ENCODE data around the gene IRAK3.
A peak's percentile ranks its signal among the peaks of the same experiment; 100 is the strongest.
"Not testable (repeated sequence)": the region's sequence is repeated elsewhere in the genome, so short reads cannot be mapped to it uniquely, and the experiment has no call there.

The IRAK3 gene

DNA sequence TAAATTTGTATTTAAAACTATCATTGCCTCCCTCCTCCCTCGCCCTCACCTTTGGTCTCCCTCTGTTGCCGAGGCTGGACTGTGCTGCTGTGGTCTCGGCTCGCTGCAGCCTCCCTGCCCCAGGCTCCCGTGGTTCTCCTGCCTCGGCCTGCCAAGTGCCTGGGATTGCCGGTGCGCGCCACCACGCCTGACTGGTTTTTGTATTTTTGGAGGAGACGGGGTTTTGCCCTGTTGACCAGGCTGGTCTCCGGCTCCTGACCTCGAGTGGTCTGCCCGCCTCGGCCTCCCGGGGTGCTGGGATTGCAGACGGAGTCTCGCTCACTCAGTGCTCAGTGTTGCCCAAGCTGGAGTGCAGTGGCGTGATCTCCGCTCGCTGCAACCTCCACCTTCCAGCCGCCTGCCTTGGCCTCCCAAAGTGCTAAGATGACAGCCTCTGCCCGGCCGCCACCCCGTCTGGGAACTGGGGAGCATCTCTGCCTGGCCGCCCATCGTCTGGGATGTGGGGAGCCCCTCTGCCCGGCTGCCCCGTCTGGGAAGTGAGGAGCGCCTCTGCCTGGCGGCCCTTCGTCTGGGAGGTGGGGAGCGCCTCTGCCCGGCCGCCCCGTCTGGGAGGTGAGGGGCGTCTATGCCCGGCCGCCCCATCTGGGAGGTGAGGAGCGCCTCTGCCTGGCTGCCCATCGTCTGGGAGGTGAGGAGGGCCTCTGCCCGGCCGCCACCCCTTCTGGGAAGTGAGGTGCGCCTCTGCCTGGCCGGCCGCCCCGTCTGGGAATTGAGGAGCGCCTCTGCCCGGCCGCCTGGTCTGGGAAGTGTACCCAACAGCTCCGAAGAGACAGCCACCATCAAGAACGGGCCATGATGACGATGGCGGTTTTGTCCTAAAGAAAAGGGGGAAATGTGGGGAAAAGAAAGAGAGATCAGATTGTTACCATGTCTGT is 14.4 kb upstream of the IRAK3 start:
- not testable (repeated sequence) for DNase-seq

DNA sequence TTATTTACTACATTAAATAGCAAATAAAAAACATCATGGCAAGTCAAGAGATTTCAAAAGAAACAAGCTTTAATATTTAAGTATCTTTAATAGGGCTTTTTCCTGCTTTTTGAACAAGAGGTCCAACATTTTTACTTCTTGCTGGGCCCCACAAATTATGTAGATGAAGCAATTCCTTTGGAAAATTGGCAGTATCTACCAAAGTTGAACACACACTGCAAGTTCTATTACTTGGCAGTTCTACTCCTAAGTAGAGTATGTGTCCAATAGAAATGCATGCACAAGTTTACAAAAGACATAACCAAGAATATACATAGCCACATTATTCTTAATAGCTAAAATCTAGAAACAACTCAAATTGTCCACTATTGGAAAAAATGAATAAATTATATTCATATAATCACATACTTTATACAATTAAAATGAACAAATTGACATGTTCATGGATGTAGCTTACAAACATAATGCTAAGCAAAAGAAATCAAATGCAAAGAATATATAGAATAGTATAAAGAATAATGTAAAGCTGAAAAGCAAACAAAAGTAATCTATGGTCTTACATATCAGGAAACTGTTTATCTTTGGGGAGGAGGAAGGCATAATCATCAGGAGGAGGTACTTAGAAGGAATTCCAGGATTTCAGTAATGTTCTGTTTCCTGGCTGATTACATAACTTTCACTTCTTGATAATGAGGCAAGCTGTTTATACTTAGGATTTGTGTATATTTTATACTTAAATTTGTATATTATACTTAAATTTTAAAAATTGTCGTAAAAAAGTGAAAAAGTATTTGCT is 12.7 kb upstream of the IRAK3 start:
- DNase-seq = no peak

DNA sequence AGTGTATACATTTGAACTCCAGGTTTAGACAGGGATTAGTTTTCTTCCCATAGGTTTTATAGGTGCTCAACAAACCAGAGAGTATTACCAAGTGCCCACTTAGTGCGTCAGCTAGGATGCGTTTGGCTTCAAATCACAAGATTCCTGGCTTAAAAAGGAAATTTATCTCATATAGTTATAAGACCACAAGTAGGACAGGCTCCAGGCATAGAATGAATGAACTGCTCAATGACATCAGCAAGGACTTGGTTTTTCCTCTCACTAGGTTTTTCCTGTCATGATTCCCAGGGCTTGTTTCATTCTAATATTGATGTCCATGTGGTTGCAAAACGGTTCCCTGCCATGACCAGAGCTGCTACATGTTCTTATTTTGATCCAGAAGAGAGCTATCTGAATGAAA is 6.1 kb upstream of the IRAK3 start:
- no peak for DNase-seq

DNA sequence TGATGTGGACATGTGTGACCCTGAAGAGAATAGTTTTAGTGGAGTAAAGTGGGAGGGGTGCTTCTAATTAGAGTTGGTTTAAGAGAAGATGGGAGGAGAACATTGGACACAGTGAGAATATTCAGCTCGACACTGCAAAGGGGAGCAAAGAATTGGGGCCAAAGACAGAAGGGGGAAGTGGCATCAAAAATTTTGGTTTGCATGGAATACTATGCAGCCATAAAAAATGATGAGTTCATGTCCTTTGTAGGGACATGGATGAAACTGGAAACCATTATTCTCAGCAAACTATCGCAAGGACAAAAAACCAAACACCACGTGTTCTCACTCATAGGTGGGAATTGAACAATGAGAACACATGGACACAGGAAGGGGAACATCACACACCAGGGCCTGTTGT is 4.2 kb upstream of the IRAK3 start:
- DNase-seq = not testable (repeated sequence)

DNA sequence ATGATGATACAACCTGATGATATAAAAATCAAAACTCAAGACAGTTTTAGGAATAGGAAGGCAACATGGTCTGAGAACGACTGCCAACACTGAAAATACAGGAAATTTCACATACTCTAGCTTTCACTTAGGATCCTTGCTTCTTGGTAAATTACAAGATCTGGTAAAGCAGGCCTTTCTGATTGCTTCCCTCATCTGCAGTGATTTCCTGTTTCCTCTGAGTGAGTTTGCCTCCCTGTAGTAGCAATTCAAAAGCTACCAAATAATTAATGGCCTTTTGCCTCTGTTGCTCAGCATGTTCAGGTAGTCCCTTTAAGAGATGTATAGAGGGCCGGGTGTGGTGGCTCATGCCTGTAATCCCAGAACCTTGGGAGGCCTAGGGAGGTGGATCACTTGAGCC is 2.0 kb upstream of the IRAK3 start:
- no peak for DNase-seq

DNA sequence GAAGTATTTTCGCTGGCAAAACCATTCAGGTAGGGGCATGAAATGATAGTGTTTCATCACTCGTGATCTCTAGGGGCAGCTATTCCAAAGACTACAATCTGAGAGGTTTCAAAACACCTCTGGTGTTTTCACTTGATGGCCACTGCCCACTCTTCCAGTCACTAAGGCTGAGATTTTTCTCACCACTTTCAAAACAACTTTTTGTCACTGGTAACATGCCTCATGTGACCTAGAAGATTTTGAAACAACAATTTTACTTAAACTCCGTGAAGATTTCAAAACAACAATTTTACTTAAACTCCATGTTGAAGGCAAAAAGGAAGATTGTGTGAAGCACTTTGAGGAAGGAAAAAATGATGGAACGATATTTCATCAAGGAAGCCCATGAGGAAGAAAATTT is 1.2 kb upstream of the IRAK3 start:
- DNase-seq = no peak

DNA sequence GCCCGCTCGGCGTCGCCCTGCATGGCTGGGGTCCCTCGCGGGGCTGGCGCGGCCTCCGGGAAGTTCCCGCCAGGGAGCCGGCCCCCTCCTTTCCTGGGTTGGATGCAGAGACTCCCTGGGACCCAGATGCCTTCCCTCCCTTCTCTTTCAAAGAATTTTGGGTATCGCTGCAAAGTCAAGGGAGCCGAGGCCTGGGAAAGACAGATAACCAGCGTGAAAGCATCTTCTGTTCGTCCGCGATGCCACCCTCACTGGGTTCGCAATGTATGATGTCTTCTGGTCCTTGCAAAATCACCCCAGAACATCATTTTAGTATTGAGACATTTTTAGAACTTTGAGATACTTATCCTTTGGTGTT is 451 bp downstream of the IRAK3 start:
- no peak for DNase-seq

DNA sequence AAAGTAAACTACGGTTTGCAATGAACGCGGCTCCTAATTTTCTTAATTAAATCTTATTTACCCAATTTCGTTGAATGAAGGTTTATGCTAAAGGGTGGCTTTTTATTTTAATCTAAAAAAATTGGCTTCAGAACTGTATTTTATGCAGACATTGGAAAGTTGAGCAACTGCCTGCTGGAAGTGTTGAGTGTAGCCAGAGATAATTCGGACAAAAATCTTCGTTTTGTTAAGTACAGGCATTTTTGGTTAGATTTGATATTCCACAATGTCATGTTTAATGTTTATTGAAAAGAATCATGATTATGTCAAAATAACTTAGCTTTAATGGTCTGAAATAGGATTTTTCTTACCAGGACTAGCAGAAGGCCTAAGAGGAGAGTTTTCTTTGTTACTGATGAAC is 875 bp downstream of the IRAK3 start:
- no peak for DNase-seq

DNA sequence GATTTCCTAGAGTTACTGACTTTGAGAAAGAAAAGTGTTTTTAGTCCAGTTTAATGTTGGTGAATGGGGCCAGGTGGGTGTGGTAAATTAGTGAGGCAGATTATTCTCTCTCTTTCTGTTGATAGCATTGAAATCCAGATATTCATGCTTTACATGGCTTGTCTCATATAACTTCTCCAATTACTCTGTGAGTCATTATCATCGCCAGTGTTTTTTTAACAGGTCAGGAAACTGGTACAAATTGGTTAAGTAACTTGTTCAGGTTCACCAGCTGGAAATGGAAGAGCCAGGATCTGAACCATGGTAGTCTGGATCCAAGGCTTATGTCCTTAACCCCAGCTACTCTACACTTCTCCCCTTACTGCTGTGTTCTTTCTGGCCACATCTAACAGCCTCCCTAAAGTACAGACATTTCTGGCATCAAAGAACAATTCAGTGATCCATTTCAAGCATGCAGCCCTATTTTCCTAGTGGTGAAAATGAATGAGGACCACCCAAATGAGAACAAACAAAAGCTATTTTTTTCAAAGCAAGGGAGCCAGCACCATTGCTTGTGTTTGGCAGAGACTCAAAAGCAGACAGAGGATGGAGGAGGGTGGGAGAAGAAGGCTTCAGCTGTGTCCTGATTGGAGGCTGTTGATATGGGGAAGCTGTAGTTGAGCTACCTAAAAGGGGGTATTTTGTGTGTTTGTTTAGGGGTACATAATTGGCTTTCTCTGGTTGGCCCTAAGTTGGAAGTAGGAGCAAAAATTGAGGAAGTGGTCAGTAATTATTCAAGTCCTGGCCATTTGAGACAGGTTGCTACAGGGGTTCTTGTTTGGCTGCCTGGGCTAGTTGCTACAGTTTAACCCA is 1.7 kb downstream of the IRAK3 start:
- no peak for DNase-seq

DNA sequence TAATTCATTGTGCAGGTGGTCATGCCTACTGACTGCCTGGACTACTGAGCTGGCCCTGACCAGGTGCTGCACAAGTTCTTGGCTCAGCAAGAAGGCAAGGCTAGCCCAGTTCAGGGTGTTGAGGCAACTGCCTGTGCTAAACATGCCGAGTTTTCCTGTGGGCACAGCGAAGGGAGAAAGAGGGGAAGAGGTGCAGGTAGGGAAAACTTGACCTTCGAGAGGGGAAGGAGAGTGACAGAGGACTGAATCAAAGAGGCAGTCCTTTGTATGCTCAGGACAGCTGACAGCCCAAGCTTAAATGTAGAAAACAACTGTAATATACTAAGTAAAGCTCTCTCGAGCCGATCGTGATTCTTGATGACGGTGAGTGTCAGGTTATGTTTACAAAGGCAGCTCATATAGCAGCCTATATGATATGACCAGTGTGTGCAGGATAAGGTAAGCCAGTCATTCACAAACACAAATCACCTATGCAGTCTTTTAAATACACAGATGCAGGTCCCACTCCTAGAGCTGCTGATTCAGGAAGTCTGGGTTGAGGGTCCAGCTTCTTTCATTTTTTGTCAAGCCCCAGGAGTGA is 2.6 kb downstream of the IRAK3 start:
- no peak for DNase-seq

DNA sequence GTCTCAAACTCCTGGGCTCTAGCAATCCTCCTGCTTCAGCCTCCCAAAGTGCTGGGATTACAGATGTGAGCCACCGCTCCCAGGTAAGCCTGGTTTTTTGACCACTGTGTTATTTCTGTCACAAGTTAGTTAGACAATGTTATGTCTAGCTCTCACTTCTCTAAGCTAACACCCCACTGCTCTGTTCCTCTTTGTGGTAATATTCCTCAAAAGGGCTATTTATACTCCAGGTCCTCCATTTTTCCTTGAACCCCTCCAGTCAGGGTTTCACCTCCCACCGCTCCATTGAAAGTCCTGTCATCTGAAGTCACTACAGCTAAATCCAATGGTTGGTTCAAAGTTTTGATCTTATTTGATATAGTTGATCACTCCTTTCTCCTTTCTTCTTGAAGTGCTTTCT is 5.1 kb downstream of the IRAK3 start:
- DNase-seq = no peak

DNA sequence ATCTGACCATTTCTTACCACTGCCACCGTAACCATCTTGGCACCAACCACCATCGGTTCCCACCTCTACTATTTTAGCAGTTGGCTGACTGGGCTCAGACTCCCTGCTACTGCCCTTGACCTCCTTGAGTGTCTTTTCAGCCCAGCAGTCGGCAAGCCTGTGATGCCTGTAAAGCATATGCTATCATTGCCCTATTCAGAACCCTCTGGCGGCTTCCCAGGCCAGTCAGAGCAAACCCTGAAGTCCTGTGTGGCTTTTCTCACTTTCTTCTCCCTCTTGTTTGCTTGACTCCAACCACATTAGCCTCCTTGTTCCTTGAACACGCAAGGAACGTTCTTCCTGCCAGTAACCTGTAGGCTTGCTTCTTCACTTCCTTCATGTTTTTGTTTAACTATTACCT is 6.2 kb downstream of the IRAK3 start:
- no peak for DNase-seq

DNA sequence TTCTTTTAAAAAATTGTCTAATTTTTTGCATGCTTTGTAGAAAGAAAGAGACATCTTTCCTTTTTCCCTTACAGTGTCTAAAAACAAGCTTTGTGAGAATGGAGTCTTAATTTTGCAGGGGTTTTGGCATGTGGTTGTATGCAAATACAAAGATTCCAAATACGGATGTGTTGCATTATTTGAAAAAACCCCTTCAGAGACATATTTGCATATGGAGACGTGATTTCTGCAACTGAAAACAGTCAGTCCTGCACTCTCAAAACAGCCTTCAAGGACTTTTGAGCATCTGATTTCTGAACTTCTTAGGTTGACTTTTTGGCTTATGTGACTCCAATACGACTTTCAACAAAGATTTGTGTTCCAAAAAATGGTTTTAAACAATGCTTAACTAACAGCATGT is 7.8 kb downstream of the IRAK3 start:
- peak; percentile 75 for DNase-seq

DNA sequence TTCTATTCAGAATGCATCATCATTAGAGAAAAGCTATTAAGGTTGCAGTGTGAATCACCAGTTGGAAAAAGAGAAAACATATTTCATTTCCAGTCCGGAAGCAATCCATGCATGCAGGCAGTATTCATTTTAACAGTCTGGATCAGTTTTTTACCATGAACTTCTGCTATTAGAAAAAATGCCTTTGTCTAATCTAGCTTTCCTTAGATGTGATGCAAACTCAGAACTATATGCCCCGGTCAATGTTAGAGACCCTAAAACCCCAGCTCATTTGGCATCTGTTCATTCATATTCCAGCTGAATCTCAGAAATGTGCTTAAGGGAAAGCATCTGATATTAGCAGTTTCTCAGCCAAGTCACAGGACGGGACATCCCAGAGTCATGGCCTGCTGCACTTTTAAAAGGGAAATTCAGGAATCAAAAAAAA is 8.5 kb downstream of the IRAK3 start:
- no peak for DNase-seq

DNA sequence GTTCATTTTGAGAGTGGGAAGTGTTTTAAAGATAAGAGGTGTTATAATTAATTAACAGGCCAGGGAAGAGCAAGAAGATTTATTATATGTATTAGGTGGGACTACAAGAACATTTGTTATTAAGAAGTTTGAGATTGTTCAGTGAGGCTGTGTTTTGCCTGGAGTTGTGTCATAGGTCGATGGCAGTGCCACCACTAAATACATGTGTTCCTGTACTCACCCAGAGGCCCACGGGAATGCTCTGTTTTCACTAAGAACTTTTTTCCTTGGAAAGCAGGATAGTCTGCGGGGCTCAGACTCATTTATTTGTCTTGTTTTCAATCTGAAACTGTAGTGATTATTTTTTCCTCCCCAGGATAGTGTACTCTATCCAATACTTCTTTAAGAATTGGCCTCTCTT is 10.1 kb downstream of the IRAK3 start:
- no peak for DNase-seq

DNA sequence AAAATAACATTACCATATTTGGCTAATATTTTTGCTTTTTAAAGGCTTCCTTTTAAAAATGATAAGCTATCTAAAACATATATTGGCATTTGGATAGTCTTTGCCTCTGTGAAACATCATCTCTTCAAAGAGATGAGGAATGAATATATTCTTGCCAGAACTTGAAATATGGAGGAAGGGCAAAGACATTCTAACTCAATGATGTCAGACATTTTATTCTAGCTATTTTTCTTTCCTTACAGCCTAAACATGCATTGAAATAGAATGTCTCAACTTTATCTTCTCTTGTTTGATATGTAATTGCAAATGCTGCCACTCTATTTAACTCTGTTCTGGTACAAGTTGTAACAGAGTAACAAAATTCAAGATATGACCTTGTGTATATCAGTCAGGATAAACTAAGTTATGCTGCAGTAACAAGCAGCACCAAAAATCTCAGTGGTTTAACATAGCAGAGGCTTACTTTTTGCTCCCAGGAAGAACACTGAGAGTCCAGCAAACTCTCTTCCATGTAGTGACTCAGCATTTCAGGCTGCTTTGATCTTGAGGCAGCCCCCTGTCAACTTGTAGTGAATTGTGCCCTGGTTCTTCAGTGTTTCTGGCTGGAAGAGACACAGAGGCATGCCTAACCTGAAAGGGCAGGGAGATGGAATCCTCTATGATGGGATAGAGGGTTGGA is 11.0 kb downstream of the IRAK3 start:
- DNase-seq = no peak

DNA sequence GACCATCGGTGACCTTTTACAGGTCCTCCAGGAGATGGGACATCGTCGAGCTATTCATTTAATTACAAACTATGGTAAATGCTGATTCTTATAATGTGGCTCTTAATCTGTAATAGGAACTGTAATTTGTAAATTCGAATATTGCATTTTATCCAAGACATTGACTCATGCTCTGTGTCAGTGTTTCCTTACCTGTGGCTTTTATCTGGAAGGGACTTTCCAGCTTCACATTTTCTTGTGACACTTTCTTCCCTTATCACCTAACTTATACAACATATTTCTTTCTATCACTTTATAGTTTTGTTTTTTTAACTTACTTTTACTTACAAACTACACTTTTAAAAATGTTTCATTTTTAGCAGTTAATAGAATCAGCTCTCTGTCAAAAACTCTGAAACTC is 14.8 kb downstream of the IRAK3 start:
- peak; percentile 52 for DNase-seq

DNA sequence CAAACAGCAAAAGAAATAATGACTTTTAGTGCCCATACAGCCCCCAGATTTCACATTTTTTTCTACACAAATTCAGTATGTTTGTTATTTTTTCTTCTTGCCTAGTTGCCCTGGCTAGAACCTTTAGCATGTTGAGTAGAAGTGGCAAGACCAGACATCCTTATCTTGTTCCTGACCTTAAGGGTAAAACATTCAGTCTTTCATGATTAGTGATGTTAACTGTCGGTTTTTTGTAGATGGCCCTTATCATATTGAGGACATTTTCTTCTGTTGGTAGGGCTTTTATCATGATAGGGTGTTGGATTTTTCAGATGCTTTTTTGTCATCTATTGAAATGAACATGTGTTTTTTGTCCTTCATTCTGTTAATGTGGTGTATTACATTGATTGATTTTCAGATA is 17.1 kb downstream of the IRAK3 start:
- DNase-seq = no peak

DNA sequence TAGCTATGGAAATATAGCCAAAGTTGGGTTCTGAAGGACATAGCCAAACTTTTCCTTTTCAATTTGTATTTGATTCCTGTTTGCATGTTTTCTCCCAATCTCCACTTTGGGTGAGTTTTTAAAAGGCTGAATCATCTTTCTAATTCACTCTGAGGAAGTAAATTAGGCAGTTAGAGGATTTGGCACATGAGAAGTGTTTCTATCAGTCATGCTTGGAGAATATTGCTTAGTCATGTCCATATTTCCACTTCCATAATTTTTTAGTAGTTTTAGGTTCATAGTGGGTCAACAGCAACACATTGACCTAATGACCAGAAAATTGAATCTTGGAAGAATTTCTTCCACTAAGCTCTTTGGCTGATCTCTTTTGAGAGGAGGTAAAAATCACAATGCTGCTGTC is 21.8 kb downstream of the IRAK3 start:
- DNase-seq = no peak

DNA sequence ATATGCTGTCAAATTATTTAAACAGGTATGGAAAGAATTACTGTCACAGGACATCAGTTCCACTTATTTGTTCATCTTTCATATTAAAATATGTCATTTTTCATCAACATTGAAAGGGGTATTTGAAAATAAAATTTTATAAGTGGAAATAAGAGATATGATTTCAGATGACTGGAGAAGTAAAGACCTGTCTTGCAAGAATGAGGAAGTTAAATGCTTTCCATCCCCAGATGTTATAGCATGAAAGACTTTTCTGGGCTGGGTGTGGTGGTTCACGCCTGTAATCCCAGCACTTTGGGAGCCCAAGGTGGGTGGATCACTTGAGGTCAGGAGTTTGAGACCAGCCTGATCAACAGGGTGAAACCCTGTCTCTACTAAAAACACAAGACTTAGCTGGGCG is 22.6 kb downstream of the IRAK3 start:
- not testable (repeated sequence) for DNase-seq

DNA sequence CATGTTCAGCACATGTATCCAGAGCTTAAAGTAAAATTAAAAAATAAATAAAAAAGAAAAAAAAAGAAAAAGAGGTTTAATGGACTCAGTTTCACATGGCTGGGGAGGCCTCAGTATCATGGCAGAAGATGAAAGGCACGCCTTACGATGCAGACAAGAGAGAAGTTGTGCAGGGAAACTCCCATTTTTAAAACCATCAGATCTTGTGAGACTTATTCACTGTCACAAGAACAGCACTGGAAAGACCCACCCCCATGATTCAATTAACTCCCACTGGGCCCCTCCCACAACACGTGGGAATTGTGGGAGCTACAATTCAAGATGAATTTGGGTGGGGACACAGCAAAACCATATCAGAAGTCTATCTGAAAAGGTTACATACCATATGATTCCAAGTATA is 24.0 kb downstream of the IRAK3 start:
- not testable (repeated sequence) for DNase-seq

DNA sequence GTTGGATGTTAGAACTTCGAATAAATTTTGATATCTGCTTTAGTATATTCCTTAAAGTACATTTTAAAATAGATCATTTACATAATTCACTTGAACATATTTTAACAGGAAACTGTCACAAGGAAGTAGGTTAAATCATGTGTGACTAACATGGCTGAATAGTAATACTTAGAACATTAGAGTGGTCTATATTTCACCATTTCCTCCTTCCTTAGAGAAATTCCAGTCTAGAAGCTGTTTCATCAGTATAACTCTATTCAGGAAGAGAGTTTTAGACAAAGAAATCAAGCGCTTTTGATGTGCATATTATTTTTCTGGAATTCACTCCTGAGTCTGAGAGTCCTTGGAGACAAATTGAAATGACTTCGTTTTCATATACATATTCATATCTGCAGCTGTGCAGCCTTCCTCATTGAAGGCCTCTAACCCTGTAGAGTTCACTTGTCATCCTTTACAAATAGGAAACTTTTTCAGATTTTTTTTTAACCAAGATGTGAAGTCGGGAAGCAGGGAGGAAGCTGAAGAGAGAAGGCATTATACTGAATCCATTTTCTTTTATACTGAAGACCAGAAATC is 28.4 kb downstream of the IRAK3 start:
- no peak for DNase-seq
